ENCODE measurements around the gene TRMT10C. TPM values are rescaled to one million over a fixed set of nuclear protein-coding genes. Genes with fewer than 3 reads are reported as not detected.
"Not testable (repeated sequence)": the region's sequence is repeated elsewhere in the genome, so short reads cannot be mapped to it uniquely, and the experiment has no call there.

TRMT10C gene
- polyA plus RNA-seq, 2 donors, result 10.4 to 19.8 TPM

- no peak overlapping the region for H3K27ac ChIP-seq (ENCODE audit: low read depth in 2 of 2, low read length in 1 of 2)
- no peaks in the 10 kb centered on the region for H3K4me1 ChIP-seq (ENCODE audit: control insufficient read depth in 2 of 2, insufficient read depth in 2 of 2, low read length in 1 of 2)
- no peaks in the 10 kb centered on the region for H3K9me3 ChIP-seq (ENCODE audit: control insufficient read depth in 2 of 2, insufficient read depth in 1 of 2, low read depth in 1 of 2, low read length in 1 of 2)
- WGBS, 2 donors, result 51 to 78% methylated on average over 1 of the region's 1 CpG
- no peak overlapping the region for H3K4me3 ChIP-seq (ENCODE audit: low read depth in 1 of 2, low read length in 2 of 2)
- no peaks in the 10 kb centered on the region for H3K36me3 ChIP-seq (ENCODE audit: control insufficient read depth in 2 of 2, insufficient read depth in 2 of 2, low read length in 1 of 2)
- H3K27me3 ChIP-seq (ENCODE audit: control insufficient read depth in 1 of 2, insufficient read depth in 2 of 2, low read length in 2 of 2), result no peaks in the 10 kb centered on the region
These were observed 17.4 kb upstream of the TRMT10C start for GRCh38 chr3:101544161-101544850.

- H3K36me3 ChIP-seq (ENCODE audit: control insufficient read depth in 2 of 2, insufficient read depth in 2 of 2, low read length in 1 of 2), result no peaks in the 10 kb centered on the region
- no peaks in the 10 kb centered on the region for H3K27me3 ChIP-seq (ENCODE audit: control insufficient read depth in 1 of 2, insufficient read depth in 2 of 2, low read length in 2 of 2)
- H3K27ac ChIP-seq (ENCODE audit: low read depth in 2 of 2, low read length in 1 of 2), result no peak overlapping the region
- no peak overlapping the region for H3K4me3 ChIP-seq (ENCODE audit: low read depth in 1 of 2, low read length in 2 of 2)
- WGBS, 2 donors, result 64 to 78% methylated on average over 2 of the region's 2 CpGs
- H3K9me3 ChIP-seq (ENCODE audit: control insufficient read depth in 2 of 2, insufficient read depth in 1 of 2, low read depth in 1 of 2, low read length in 1 of 2), result no peaks in the 10 kb centered on the region
- H3K4me1 ChIP-seq (ENCODE audit: control insufficient read depth in 2 of 2, insufficient read depth in 2 of 2, low read length in 1 of 2), result no peaks in the 10 kb centered on the region
These were observed 13.1 kb upstream of the TRMT10C start for GRCh38 chr3:101548527-101549105.

- Histone ChIP-seq H3K27ac (ENCODE audit: low read depth in 2 of 2, low read length in 1 of 2) (no peak overlapping the region), H3K9me3 (ENCODE audit: control insufficient read depth in 2 of 2, insufficient read depth in 1 of 2, low read depth in 1 of 2, low read length in 1 of 2) (no peaks in the 10 kb centered on the region), H3K4me3 (ENCODE audit: low read depth in 1 of 2, low read length in 2 of 2) (no peak overlapping the region), H3K4me1 (ENCODE audit: control insufficient read depth in 2 of 2, insufficient read depth in 2 of 2, low read length in 1 of 2) (no peaks in the 10 kb centered on the region), H3K27me3 (ENCODE audit: control insufficient read depth in 1 of 2, insufficient read depth in 2 of 2, low read length in 2 of 2) (no peaks in the 10 kb centered on the region), H3K36me3 (ENCODE audit: control insufficient read depth in 2 of 2, insufficient read depth in 2 of 2, low read length in 1 of 2) (no peaks in the 10 kb centered on the region)
- 61% methylated on average over 1 of the region's 1 CpG for WGBS, 2 donors
These were observed 12.2 kb upstream of the TRMT10C start for GRCh38 chr3:101549473-101549872.

GRCh38 chr3:101551359-101552081, 10.1 kb upstream of the TRMT10C start:
- H3K36me3 ChIP-seq (ENCODE audit: control insufficient read depth in 2 of 2, insufficient read depth in 2 of 2, low read length in 1 of 2); H3K9me3 ChIP-seq (ENCODE audit: control insufficient read depth in 2 of 2, insufficient read depth in 1 of 2, low read depth in 1 of 2, low read length in 1 of 2); H3K4me1 ChIP-seq (ENCODE audit: control insufficient read depth in 2 of 2, insufficient read depth in 2 of 2, low read length in 1 of 2); H3K27me3 ChIP-seq (ENCODE audit: control insufficient read depth in 1 of 2, insufficient read depth in 2 of 2, low read length in 2 of 2); H3K4me3 ChIP-seq (ENCODE audit: low read depth in 1 of 2, low read length in 2 of 2); H3K27ac ChIP-seq (ENCODE audit: low read depth in 2 of 2, low read length in 1 of 2): not testable (repeated sequence)
- 94 to 97% methylated on average over 49 to 50 of the region's 50 CpGs for WGBS, 2 donors

GRCh38 chr3:101553381-101553780, 8.3 kb upstream of the TRMT10C start:
- WGBS, 2 donors, result 82 to 85% methylated on average over 5 of the region's 5 CpGs
- not testable (repeated sequence) for H3K27me3 ChIP-seq (ENCODE audit: control insufficient read depth in 1 of 2, insufficient read depth in 2 of 2, low read length in 2 of 2); H3K9me3 ChIP-seq (ENCODE audit: control insufficient read depth in 2 of 2, insufficient read depth in 1 of 2, low read depth in 1 of 2, low read length in 1 of 2); H3K4me3 ChIP-seq (ENCODE audit: low read depth in 1 of 2, low read length in 2 of 2); H3K36me3 ChIP-seq (ENCODE audit: control insufficient read depth in 2 of 2, insufficient read depth in 2 of 2, low read length in 1 of 2); H3K27ac ChIP-seq (ENCODE audit: low read depth in 2 of 2, low read length in 1 of 2); H3K4me1 ChIP-seq (ENCODE audit: control insufficient read depth in 2 of 2, insufficient read depth in 2 of 2, low read length in 1 of 2)

- H3K4me3 ChIP-seq (ENCODE audit: low read depth in 1 of 2, low read length in 2 of 2), result no peak overlapping the region
- no peak overlapping the region for H3K27ac ChIP-seq (ENCODE audit: low read depth in 2 of 2, low read length in 1 of 2)
- 45 to 59% methylated on average over 3 of the region's 3 CpGs for WGBS, 2 donors
- peaks cover 0 to 3% of the 10 kb centered on the region in 2 donors for H3K27me3 ChIP-seq (ENCODE audit: control insufficient read depth in 1 of 2, insufficient read depth in 2 of 2, low read length in 2 of 2)
- H3K4me1 ChIP-seq (ENCODE audit: control insufficient read depth in 2 of 2, insufficient read depth in 2 of 2, low read length in 1 of 2), result no peaks in the 10 kb centered on the region
- H3K9me3 ChIP-seq (ENCODE audit: control insufficient read depth in 2 of 2, insufficient read depth in 1 of 2, low read depth in 1 of 2, low read length in 1 of 2), result no peaks in the 10 kb centered on the region
- no peaks in the 10 kb centered on the region for H3K36me3 ChIP-seq (ENCODE audit: control insufficient read depth in 2 of 2, insufficient read depth in 2 of 2, low read length in 1 of 2)
These were observed 5.6 kb upstream of the TRMT10C start for GRCh38 chr3:101556064-101556463.

GRCh38 chr3:101567528-101568317, 6.1 kb downstream of the TRMT10C start:
- H3K4me3 ChIP-seq (ENCODE audit: low read depth in 1 of 2, low read length in 2 of 2), result no peak overlapping the region
- H3K27ac ChIP-seq (ENCODE audit: low read depth in 2 of 2, low read length in 1 of 2), result no peak overlapping the region
- WGBS, 2 donors, result 84 to 87% methylated on average over 6 of the region's 6 CpGs
- H3K9me3 ChIP-seq (ENCODE audit: control insufficient read depth in 2 of 2, insufficient read depth in 1 of 2, low read depth in 1 of 2, low read length in 1 of 2), result no peaks in the 10 kb centered on the region
- no peaks in the 10 kb centered on the region for H3K4me1 ChIP-seq (ENCODE audit: control insufficient read depth in 2 of 2, insufficient read depth in 2 of 2, low read length in 1 of 2)
- H3K27me3 ChIP-seq (ENCODE audit: control insufficient read depth in 1 of 2, insufficient read depth in 2 of 2, low read length in 2 of 2), result no peaks in the 10 kb centered on the region
- H3K36me3 ChIP-seq (ENCODE audit: control insufficient read depth in 2 of 2, insufficient read depth in 2 of 2, low read length in 1 of 2), result no peaks in the 10 kb centered on the region

GRCh38 chr3:101571028-101571895, 9.6 kb downstream of the TRMT10C start:
- H3K4me1 ChIP-seq (ENCODE audit: control insufficient read depth in 2 of 2, insufficient read depth in 2 of 2, low read length in 1 of 2), result no peaks in the 10 kb centered on the region
- no peak overlapping the region for H3K4me3 ChIP-seq (ENCODE audit: low read depth in 1 of 2, low read length in 2 of 2)
- H3K27ac ChIP-seq (ENCODE audit: low read depth in 2 of 2, low read length in 1 of 2), result no peak overlapping the region
- no peaks in the 10 kb centered on the region for H3K9me3 ChIP-seq (ENCODE audit: control insufficient read depth in 2 of 2, insufficient read depth in 1 of 2, low read depth in 1 of 2, low read length in 1 of 2)
- H3K27me3 ChIP-seq (ENCODE audit: control insufficient read depth in 1 of 2, insufficient read depth in 2 of 2, low read length in 2 of 2), result no peaks in the 10 kb centered on the region
- no peaks in the 10 kb centered on the region for H3K36me3 ChIP-seq (ENCODE audit: control insufficient read depth in 2 of 2, insufficient read depth in 2 of 2, low read length in 1 of 2)
- WGBS, 2 donors, result 59 to 60% methylated on average over 9 of the region's 9 CpGs
